IMR-90 (cell line): ENCODE data around the gene PSMD6. TPM values are rescaled to one million over a fixed set of nuclear protein-coding genes. Genes with fewer than 3 reads are reported as not detected.

Experiments used
- ATAC-seq: fragments of 200-7000 bp; cut with Tn5 transposase; 2 replicates; pipeline ENCODE4 v1.9.1; 2020; ENCODE audit warnings: low read depth, mild to moderate bottlenecking, moderate library complexity
- BruUV-seq: library from RNA; stranded (reverse); fragments of 400-500 nt; replicated peaks from 2 replicates; lab custom pipeline; 2021; lab: Mats Ljungman, UMichigan
- CTCF ChIA-PET: fragments of 300-600 bp; formaldehyde crosslinking; extraction: SDS; loops from one replicate; lab custom pipeline; 2021; ENCODE audit warnings: antibody characterized with exemption; lab: Yijun Ruan, JAX
- POLR2A ChIA-PET: fragments of 300-600 bp; sonication (Branson Sonifier 250); formaldehyde crosslinking; loops from one replicate; lab custom pipeline; 2022; ENCODE audit warnings: antibody characterized with exemption; ENCODE audit not compliant: unreplicated experiment; lab: Charles Lee
- DNase-seq: peaks from one replicate; pipeline ENCODE4 v3.0.0; 2013
- H2AFZ ChIP-seq: replicated peaks from 2 replicates; pipeline ENCODE3; 2013; ENCODE audit warnings: low read length, mild to moderate bottlenecking; ENCODE audit not compliant: poor library complexity
- H2AK5ac ChIP-seq: 2 replicates; pipeline ENCODE4 v1.6.1; 2013; ENCODE audit warnings: low read depth, low read length, inconsistent platforms
- H2AK9ac ChIP-seq: replicated peaks from 2 replicates; pipeline ENCODE3; 2013; ENCODE audit warnings: mild to moderate bottlenecking, low read depth, low read length, moderate library complexity; ENCODE audit not compliant: poor library complexity
- H2BK120ac ChIP-seq: 2 replicates; pipeline ENCODE4 v1.6.1; 2013; ENCODE audit warnings: low read depth, low read length, inconsistent platforms
- H2BK15ac ChIP-seq: 3 replicates; pipeline ENCODE4 v1.6.1; 2013; ENCODE audit warnings: low read depth, low read length, inconsistent platforms
- H2BK20ac ChIP-seq: 2 replicates; pipeline ENCODE4 v1.6.1; 2013; ENCODE audit warnings: low read depth, mild to moderate bottlenecking, inconsistent platforms, low read length, moderate library complexity
- H2BK5ac ChIP-seq: 2 replicates; pipeline ENCODE4 v1.6.1; 2013; ENCODE audit warnings: mild to moderate bottlenecking, low read depth, low read length, inconsistent platforms; ENCODE audit not compliant: poor library complexity, severe bottlenecking
- H3K14ac ChIP-seq: replicated peaks from 2 replicates; pipeline ENCODE4 v1.6.1; 2013; ENCODE audit warnings: low read depth, low read length, inconsistent platforms
- H3K18ac ChIP-seq: 2 replicates; pipeline ENCODE4 v1.6.1; 2013; ENCODE audit warnings: low read depth, low read length, control low read depth
- H3K23ac ChIP-seq: 2 replicates; pipeline ENCODE4 v1.6.1; 2013; ENCODE audit warnings: low read depth, low read length, inconsistent platforms
- H3K27ac ChIP-seq: 2 replicates; pipeline ENCODE4 v1.5.1; 2013; ENCODE audit warnings: mild to moderate bottlenecking, control low read depth, low read length; ENCODE audit not compliant: insufficient read depth
- H3K27me3 ChIP-seq: 2 replicates; pipeline ENCODE4 v1.6.1; 2013; ENCODE audit warnings: low read length; ENCODE audit not compliant: control insufficient read depth, insufficient read depth
- H3K36me3 ChIP-seq: 2 replicates; pipeline ENCODE4 v1.6.1; 2013; ENCODE audit warnings: low read length, mixed read lengths; ENCODE audit not compliant: control insufficient read depth, insufficient read depth
- H3K4ac ChIP-seq: 2 replicates; pipeline ENCODE4 v1.6.1; 2013; ENCODE audit warnings: low read depth, low read length, inconsistent platforms
- H3K4me1 ChIP-seq: 2 replicates; pipeline ENCODE4 v1.6.1; 2013; ENCODE audit warnings: low read length, mixed read lengths; ENCODE audit not compliant: control insufficient read depth, insufficient read depth
- H3K4me2 ChIP-seq: 2 replicates; pipeline ENCODE4 v1.6.1; 2013; ENCODE audit warnings: low read depth, mild to moderate bottlenecking, control low read depth, low read length, moderate library complexity
- H3K4me3 ChIP-seq: 2 replicates; pipeline ENCODE4 v1.5.1; 2013; ENCODE audit warnings: low read depth, mild to moderate bottlenecking, control low read depth, low read length, moderate library complexity; ENCODE audit not compliant: insufficient read depth
- H3K56ac ChIP-seq: 2 replicates; pipeline ENCODE4 v1.6.1; 2013; ENCODE audit warnings: low read length, inconsistent platforms; ENCODE audit not compliant: insufficient read depth; ENCODE audit errors: extremely low read depth
- H3K79me1 ChIP-seq, 2 experiments: 2 replicates each; pipeline ENCODE4 v1.6.1; 2013; ENCODE audit warnings: low read length in 2 of 2, inconsistent platforms in 1 of 2, low read depth in 1 of 2
- H3K9ac ChIP-seq: 2 replicates; pipeline ENCODE4 v1.6.1; 2013; ENCODE audit warnings: low read depth, low read length, control low read depth
- H3K9me1 ChIP-seq: 2 replicates; pipeline ENCODE4 v1.6.1; 2013; ENCODE audit warnings: low read length, inconsistent platforms; ENCODE audit not compliant: insufficient read depth
- H3K9me3 ChIP-seq: 2 replicates; pipeline ENCODE4 v1.6.1; 2013; ENCODE audit warnings: low read length; ENCODE audit not compliant: control insufficient read depth, insufficient read depth
- H4K20me1 ChIP-seq: 2 replicates; pipeline ENCODE4 v1.6.1; 2013; ENCODE audit warnings: low read length, inconsistent platforms; ENCODE audit not compliant: insufficient read depth
- H4K5ac ChIP-seq: 2 replicates; pipeline ENCODE4 v1.6.1; 2013; ENCODE audit warnings: mild to moderate bottlenecking, low read depth, low read length, control low read depth
- H4K8ac ChIP-seq, 2 experiments: 2 replicates each; pipeline ENCODE4 v1.6.1; 2013; ENCODE audit warnings: low read depth in 2 of 2, low read length in 2 of 2, control low read depth in 1 of 2, inconsistent platforms in 1 of 2
- H4K91ac ChIP-seq: 2 replicates; pipeline ENCODE4 v1.6.1; 2013; ENCODE audit warnings: low read depth, low read length, inconsistent platforms; ENCODE audit not compliant: insufficient read depth
- BHLHE40 ChIP-seq: fragments of 150-350 bp; IDR thresholded peaks from 2 replicates; pipeline ENCODE4 v1.6.1; 2016; ENCODE audit warnings: mild to moderate bottlenecking, low read depth, low read length
- CTCF ChIP-seq: conservative IDR thresholded peaks from 2 replicates; pipeline ENCODE4 v1.5.1; 2012; ENCODE audit warnings: mild to moderate bottlenecking, low read depth, low read length, improper control_type of control experiment
- MAZ ChIP-seq: IDR thresholded peaks from 2 replicates; pipeline ENCODE4 v1.6.1; 2012; ENCODE audit warnings: low read depth, mild to moderate bottlenecking, low read length, improper control_type of control experiment, moderate library complexity, borderline replicate concordance
- RAD21 ChIP-seq: IDR thresholded peaks from 2 replicates; pipeline ENCODE4 v1.6.1; 2012; ENCODE audit warnings: low read length, improper control_type of control experiment
- RCOR1 ChIP-seq: IDR thresholded peaks from 2 replicates; pipeline ENCODE4 v1.6.1; 2012; ENCODE audit warnings: mild to moderate bottlenecking, low read length, improper control_type of control experiment; ENCODE audit not compliant: insufficient replicate concordance
- SMC3 ChIP-seq: fragments of 150-350 bp; IDR thresholded peaks from 2 replicates; pipeline ENCODE4 v1.6.1; 2016; ENCODE audit warnings: low read depth, mild to moderate bottlenecking, antibody characterized with exemption, low read length, moderate library complexity
- USF2 ChIP-seq: fragments of 150-350 bp; IDR thresholded peaks from 2 replicates; pipeline ENCODE4 v1.6.1; 2017; ENCODE audit warnings: mild to moderate bottlenecking, antibody characterized with exemption, low read length, low read depth
- WGBS, 2 experiments: methylation state at CpG; one replicate each; pipeline versions ENCODE4 v1.1.5 to v1.1.7; 2013; ENCODE audit warnings: missing lambda C conversion rate in 2 of 2; ENCODE audit not compliant: insufficient read length in 1 of 2; ENCODE audit errors: extremely low coverage in 2 of 2; 5-methylcytosine and 5-hydroxymethylcytosine counted together
- dilution Hi-C: fragments of 300-500 bp; cut with HindIII; formaldehyde crosslinking; loops from one replicate; pipeline ENCODE4 v1.14.3; 2018; ENCODE audit warnings: low sequenced_read_pairs; ENCODE audit not compliant: unreplicated experiment
- in situ Hi-C: fragments of 300-500 bp; cut with MboI; formaldehyde crosslinking; loops from 3 replicates; pipeline ENCODE4 v1.14.3; 2019; ENCODE audit warnings: low sequenced_read_pairs, inconsistent platforms, mixed read lengths
- intact Hi-C: fragments of 100-400 bp; cut with micrococcal nuclease; formaldehyde crosslinking; loops from 2 replicates; pipeline ENCODE4 v1.10.0; 2022
- polyA plus RNA-seq, 3 experiments: library from polyadenylated mRNA; depleted of rRNA; stranded (reverse); fragments of >200 nt; gene quantifications; 2 replicates each; pipeline ENCODE4 v1.2.3, GENCODE V29; 2012; ENCODE audit warnings: low replicate concordance in 1 of 3
- total RNA-seq: library from RNA; depleted of rRNA; stranded (reverse); fragments of >200 nt; gene quantifications from 2 replicates; pipeline ENCODE4 v1.2.3, GENCODE V29; 2012
- TF ChIP-seq, protein P1 (sequence below): fragments of 150-350 bp; IDR thresholded peaks from 2 replicates; pipeline ENCODE4 v1.6.1; 2016; ENCODE audit warnings: low read depth, mild to moderate bottlenecking, low read length, moderate library complexity, borderline replicate concordance

PSMD6 gene
- total and polyA plus RNA-seq, 2 of the 4 experiments (the other 2 are of a cell fraction): 86.6 to 91.8 TPM

DNA sequence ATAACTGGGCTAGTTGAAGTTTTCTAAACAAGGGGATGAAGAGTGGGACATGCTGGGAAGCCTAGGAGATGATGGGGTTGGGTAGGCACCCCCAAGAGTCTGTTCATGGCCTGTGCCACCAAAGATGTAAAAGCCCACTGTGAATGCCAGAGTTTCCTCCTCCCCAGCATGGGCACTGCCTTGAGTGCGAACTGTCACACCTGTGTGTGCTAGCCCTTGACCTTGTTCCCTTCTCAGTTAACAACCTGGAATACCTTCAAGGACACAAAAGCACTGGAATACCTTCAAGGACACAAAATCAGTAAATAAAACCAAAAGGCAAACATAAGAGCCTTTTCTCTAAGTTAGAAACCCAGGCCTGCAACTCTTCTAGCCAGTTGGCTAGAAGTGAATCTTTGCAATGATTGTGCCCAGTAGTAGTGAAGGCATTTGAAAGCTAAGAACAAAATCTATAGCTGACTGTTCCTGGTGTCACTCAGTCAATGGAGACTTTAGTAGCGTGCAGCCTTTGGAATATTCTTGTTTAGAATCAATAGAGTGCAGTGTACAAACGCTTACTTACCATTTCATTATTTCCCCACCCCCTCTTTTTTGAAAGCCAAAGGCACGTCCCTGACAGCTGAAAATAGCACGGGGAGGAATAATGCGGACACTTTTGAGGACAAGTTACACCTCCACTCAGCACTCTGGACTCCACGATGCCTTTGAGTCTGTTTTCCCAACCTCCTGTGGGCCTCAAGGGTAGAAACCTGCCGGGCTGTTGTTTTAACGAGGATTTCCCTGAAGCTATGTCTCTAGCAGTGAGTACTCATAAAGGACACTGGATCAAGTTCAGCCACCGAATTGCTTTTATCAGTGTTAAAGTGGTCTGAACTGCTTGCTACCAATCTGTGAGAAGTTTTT, 24.2 kb downstream of the PSMD6 start:
- in situ Hi-C loops: loop anchor here (25.0 kb wide), 1 partner anchor 1387 kb away; no protein-coding TSS in a partner anchor
- peaks cover 6% of the 10 kb centered on the region; the same call in 1 of the 2 replicates for H3K4me1 ChIP-seq
- H2AK5ac ChIP-seq: no peak overlapping the region
- DNase-seq: no peak
- TF ChIP-seq, protein P1, sequence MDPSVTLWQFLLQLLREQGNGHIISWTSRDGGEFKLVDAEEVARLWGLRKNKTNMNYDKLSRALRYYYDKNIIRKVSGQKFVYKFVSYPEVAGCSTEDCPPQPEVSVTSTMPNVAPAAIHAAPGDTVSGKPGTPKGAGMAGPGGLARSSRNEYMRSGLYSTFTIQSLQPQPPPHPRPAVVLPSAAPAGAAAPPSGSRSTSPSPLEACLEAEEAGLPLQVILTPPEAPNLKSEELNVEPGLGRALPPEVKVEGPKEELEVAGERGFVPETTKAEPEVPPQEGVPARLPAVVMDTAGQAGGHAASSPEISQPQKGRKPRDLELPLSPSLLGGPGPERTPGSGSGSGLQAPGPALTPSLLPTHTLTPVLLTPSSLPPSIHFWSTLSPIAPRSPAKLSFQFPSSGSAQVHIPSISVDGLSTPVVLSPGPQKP: no peak
- TF ChIP-seq SMC3 (no peak), CTCF (no peak), BHLHE40 (no peak), RCOR1 (no peak), RAD21 (no peak), USF2 (no peak), MAZ (no peak)
- dilution Hi-C loops: no loop called here
- peaks cover 27% of the 10 kb centered on the region for H3K36me3 ChIP-seq
- H3K9ac ChIP-seq: no peak overlapping the region
- H2BK15ac ChIP-seq: no peak overlapping the region
- H2BK20ac ChIP-seq: no peak overlapping the region
- CTCF ChIA-PET: no interaction called here
- H4K91ac ChIP-seq: no peak overlapping the region
- no peak overlapping the region for H3K56ac ChIP-seq
- H3K18ac ChIP-seq: no peak overlapping the region
- WGBS, 2 experiments: 89% methylated on average over 4 of the region's 10 CpGs; no CpG with 5 or more reads in 1 of the 2 experiments
- no peak overlapping the region for H2AK9ac ChIP-seq
- no peak overlapping the region for H4K8ac ChIP-seq
- no peaks in the 10 kb centered on the region for H3K27me3 ChIP-seq
- no peak overlapping the region for H3K14ac ChIP-seq
- no peak overlapping the region for H4K5ac ChIP-seq
- H3K4me3 ChIP-seq: no peak overlapping the region
- peaks cover 13% of the 10 kb centered on the region for H3K9me1 ChIP-seq
- H2BK5ac ChIP-seq: no peak overlapping the region
- no peak overlapping the region for H3K4ac ChIP-seq
- H3K27ac ChIP-seq: no peak overlapping the region
- POLR2A ChIA-PET: no interaction called here
- ATAC-seq: no peak
- no peak overlapping the region for H3K23ac ChIP-seq
- H2BK120ac ChIP-seq: no peak overlapping the region
- intact Hi-C loops: loop anchor here (10.0 kb wide), 1 partner anchor 1374 kb away; no protein-coding TSS in a partner anchor
- H2AFZ ChIP-seq: no peak overlapping the region
- BruUV-seq: no TSS peak
- H3K4me2 ChIP-seq: no peak overlapping the region
- H3K79me1 ChIP-seq: peaks cover 19 to 46% of the 10 kb centered on the region in 2 experiments; a peak in 3 of 4 replicates
- no peaks in the 10 kb centered on the region for H3K9me3 ChIP-seq
- H4K20me1 ChIP-seq: peaks cover 7% of the 10 kb centered on the region; the same call in 1 of the 2 replicates
